ENCODE measurements around the gene RNGTT.

Gene RNGTT

GRCh38 chr6:88708197-88708744, 255.1 kb downstream of the RNGTT start:
- DNase-seq: no peak

DNA sequence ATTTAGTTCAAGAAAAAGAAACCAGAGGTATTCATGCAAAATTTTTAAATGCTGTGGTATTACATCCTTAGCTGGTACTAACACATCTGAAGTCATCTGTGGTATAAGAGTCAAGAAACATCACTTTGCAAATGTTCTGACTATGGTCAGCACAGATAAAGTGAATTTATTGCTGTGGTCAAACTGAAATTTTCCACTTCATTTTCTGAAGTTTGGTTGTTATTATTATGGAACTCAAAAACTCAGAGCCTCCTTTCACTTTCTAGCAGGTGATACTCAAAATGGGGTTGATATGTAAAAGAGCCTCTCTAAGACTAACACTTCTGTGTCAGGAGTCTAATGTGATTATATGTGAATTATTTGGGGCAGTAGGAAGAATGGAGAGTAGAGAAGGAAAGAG, 257.8 kb downstream of the RNGTT start:
- no peak for DNase-seq

- no peak for DNase-seq
Measured at GRCh38 chr6:88704980-88705379, 258.4 kb downstream of the RNGTT start.

DNA sequence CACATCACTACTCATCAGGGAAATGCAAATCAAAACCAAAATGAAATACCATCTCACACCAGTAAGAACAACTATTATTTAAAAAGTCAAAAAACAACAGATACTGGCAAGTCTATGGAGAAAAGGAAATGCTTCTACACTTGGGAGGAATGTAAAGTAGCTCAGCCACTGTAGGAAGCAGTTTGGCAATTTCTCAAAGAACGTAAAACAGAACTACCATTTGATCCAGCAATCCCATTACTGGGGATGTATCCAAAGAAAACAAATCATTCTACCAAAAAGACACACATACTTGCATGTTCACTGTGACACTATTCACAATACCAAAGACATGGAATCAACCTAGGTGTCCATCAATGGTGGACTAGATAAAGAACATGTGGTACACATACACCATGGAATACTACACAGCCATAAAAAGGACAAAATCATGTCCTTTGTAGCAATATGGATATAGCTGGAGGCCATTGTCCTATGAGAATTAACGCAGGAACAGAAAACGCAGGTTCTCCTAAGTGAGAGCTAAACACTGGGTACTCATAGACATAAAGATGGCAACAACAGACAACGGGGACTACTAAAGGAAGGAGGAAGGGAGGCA, 260.4 kb downstream of the RNGTT start:
- DNase-seq: no peak

DNA sequence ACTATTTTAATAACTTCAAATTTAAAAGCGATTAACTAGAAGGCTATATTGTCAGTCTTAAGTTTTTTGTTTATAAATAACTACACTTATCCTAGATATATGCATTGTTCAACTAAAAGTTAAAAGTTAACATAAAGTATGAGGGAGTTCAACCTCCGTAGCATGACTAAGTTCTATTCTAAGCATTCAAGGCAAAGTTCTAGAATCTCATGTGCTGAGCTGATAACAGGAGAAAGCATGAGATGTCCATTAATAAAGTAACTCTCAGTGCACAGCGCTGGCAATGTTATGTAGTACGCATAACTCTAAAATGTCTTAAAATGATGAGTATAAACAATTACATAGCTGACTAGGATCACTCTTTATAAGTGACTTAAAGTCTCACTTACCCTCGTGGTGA, 264.8 kb downstream of the RNGTT start:
- no peak for DNase-seq

DNA sequence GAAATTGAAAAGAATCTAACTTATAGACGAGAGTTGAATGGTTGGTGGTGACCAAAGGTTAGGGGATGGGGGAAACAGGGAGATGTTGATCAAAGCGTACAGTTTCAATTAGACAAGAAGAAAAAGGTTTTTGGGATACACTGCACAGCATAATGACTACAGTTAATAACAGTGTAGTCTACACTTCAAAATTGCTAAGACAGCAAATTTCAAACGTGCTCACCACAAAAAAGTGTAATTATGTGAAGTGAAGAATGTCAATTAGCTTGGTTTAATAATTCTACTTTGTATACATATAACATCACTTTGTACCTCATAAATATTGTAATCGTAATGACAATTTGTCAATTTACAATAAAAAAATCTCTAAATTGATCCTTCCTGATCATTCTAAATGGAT, 267.5 kb downstream of the RNGTT start:
- no peak for DNase-seq

- DNase-seq: no peak
Measured at GRCh38 chr6:88683734-88684133, 279.7 kb downstream of the RNGTT start.

DNA sequence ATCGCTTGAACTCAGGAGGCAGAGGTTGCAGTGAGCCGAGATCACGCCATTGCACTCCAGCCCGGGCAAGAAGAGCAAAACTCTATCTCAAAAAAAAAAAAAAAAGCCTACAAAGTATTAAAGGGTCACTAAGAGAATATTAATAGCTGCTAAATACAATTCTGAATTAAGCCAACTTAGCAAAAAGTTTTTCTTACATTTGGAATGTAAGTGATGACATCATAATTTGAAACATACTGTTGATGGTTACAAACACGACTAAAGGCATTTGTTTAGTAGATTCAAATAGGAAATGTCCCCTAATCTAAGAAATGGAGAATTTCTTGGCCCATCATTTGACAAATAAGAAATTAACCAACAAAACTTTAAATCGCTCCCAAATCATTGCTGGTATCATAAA, 282.8 kb downstream of the RNGTT start:
- DNase-seq: no peak

- DNase-seq: no peak
Measured at GRCh38 chr6:88679841-88680240, 283.6 kb downstream of the RNGTT start.

- DNase-seq: no peak
Measured at GRCh38 chr6:88677356-88677755, 286.1 kb downstream of the RNGTT start.

GRCh38 chr6:88671624-88672023, 291.8 kb downstream of the RNGTT start:
- DNase-seq: no peak

GRCh38 chr6:88670369-88670768, 293.0 kb downstream of the RNGTT start:
- DNase-seq: no peak

- no peak for DNase-seq
Measured at GRCh38 chr6:88669475-88669874, 293.9 kb downstream of the RNGTT start.

- no peak for DNase-seq
Measured at GRCh38 chr6:88666901-88667300, 296.5 kb downstream of the RNGTT start.

DNA sequence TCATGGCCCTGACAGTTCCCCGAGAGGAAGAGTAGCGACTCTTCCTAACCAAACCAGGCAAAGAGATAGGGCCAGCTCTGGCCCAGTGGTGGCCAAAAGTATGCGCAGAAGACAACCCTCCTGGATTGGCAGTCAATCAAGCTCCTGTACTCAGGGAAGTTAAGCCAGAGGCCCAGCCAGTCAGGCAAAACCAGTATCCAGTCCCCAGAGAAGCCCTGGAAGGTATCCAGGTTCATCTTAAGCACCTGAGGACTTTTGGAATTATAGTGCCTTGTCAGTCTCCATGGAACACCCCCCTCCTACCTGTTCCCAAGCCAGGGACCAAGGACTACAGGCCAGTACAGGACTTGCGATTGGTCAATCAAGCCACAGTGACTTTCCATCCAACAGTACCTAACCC, 298.3 kb downstream of the RNGTT start:
- no peak for DNase-seq

DNA sequence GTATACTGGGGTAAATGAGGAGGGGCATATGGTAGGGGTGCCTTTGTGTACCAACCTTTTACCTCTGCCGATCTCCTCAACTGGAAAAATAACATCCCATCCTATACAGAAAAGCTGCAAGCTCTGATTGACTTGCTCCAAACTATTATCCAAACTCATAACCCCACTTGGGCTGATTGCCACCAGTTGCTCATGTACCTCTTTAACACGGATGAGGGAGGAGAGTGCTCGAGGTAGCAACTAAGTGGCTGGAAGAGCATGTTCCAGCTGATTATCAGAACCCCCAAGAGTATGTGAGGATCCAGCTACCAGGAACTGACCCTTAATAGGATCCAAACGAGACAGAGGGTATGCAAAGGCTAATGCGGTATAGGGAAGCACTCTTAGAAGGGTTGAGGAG, 299.6 kb downstream of the RNGTT start:
- DNase-seq: no peak

DNA sequence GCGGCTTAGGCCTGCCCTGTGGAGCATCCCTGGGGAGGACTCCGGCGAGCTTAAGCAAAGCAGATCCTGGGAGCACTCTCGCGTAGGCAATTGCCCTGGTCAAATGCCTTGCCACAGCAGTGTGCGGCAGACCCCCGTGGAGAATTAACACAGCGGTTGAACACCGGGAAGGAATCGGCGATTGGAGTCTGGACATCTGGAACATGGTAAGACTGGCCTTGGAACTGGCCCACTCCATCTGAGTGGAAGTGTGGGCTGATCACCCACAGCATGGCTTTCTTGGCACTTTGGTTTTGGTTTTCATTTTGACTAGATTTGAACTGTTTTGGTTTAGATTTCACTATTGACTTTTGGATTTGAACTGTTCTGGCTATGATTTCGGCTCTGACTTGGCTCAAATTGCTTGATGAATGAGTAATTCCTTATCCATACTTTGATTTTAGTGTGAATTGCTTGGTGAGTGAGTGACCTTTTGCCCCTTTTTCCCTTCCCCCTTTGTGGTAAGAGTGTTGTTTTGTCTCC, 300.7 kb downstream of the RNGTT start:
- no peak for DNase-seq

GRCh38 chr6:88662163-88662580, 301.2 kb downstream of the RNGTT start:
- no peak for DNase-seq

DNA sequence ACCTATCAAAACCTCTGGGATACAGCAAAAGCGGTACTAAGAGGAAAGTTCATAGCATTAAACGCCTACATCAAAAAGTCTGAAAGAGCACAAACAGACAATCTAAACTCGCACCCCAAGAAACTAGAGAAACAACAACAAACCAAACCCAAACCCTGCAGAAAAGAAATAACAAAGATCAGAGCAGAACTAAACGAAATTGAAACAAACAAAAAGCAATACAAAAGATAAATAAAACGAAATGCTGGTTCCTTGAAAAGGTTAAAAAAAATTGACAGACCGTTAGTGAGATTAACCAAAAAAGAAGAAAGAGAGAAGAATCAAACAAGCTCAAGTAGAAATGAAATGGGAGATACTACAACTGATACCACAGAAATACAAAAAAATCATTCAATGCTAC, 302.3 kb downstream of the RNGTT start:
- DNase-seq: no peak

- DNase-seq: no peak
Measured at GRCh38 chr6:88655586-88655985, 307.8 kb downstream of the RNGTT start.

DNA sequence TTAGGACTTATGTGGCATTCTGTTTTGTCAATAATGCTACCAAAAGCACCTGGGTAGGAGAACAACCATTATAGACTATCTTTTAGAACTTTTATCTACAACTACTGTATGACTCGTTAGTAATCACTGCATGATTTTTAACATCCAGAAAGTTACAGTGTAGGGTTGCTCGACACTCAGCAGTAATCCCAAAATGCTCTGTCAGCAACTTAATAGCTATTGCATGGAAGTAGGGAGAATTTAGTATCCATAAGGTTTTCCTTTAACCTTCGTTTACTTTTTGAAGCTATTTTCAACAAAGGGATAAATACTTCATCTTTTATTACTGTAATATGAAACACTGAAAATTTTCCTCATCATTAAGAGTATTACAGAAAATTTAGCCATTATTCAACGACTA, 309.5 kb downstream of the RNGTT start:
- DNase-seq: no peak

DNA sequence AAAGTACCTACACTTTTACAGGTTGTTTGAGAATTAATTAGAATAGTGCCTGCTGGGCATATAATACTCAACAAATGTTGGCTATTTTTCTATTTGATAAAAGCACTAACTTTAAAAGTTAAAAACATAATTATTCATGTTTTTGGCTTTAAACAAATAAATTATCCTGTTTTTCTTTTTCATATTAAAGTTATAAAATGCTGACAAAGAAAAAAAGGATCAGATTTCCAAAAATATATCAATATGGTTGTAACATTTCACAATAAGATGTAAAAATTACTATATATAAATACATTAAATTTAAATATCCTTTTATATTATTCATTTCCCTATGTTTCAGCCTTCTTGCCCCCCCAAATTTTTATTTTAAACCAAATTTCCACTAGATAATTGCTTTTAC, 312.0 kb downstream of the RNGTT start:
- DNase-seq: no peak

DNA sequence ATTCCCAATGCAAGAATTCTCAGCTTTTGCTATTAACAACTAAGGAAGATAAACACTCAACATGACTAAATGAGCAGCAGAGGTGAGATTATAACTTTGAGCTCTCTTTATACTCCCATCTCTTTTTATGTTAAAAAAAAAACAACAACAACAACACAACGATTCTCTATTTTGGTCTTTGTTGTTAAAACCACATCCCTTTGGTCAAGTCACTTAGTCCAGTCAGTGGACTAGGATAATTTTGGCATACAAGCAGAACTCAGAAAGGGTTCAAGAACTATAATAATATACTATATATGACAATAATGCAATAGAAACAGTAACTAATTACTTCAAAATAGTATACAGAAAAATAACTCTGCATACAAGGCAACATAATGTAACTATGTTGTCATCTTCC, 312.4 kb downstream of the RNGTT start:
- DNase-seq: no peak

DNA sequence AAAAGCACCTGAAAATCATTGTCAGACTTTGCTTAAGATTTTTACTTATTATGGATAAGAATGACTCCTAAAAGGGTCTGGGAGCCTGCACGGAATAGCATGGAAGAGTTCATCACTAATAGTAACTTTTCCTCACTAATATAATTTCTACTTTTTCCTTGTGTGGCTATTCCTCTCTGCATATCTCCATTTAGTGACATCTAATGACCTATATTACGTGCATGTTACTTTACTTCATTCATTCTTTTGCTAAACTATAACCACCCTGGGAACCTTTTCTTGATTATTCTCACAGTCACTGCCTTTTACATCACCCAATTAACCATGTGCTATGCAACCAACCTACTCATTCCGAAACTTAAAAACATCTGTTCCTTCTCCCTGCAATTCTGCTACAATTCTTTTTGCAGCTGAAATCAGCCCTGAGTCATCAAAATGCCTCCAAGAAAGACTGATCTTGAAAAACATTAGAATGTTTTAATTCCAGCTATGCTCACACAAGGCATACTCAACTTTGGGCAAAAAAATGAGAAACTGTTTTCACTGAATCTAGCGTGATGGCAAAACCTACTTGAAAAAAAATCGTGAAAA, 313.3 kb downstream of the RNGTT start:
- no peak for DNase-seq
